CD4-positive, alpha-beta T cell (primary cell): Measurements from ENCODE around the gene RAB1B. TPM values are rescaled to one million over a fixed set of nuclear protein-coding genes. Genes with fewer than 3 reads are reported as not detected.

Source experiments
- ATAC-seq: fragments of 200-7000 bp; cut with Tn5 transposase; one replicate; pipeline ENCODE4 v1.10.0; 2022; ENCODE audit warnings: mild to moderate bottlenecking; ENCODE audit not compliant: poor library complexity
- CTCF ChIA-PET: fragments of 350-600 bp; sonication (Branson Sonifier 250); formaldehyde crosslinking; loops from one replicate; lab custom pipeline; 2021; ENCODE audit warnings: antibody characterized with exemption, inconsistent platforms; lab: Charles Lee
- POLR2A ChIA-PET: fragments of 350-600 bp; sonication (Branson Sonifier 250); formaldehyde crosslinking; loops from one replicate; lab custom pipeline; 2021; ENCODE audit warnings: antibody characterized with exemption, inconsistent platforms; lab: Charles Lee
- DNase-seq, 14 experiments: peaks; one replicate each; pipeline ENCODE4 v3.0.0-alpha.2; 2013 to 2020; ENCODE audit warnings: mixed read lengths in 2 of 14
- H3K27ac ChIP-seq, 2 donors: one replicate each; pipeline versions ENCODE4 v1.5.1 to v1.7.0; 2013; ENCODE audit warnings: low read length in 2 of 2, low read depth in 1 of 2, mild to moderate bottlenecking in 1 of 2
- H3K27me3 ChIP-seq, 2 experiments: 1 replicate in 1 of 2; 2 replicates in 1 of 2; pipeline versions ENCODE4 v1.6.1 to v1.7.0; 2013; ENCODE audit warnings: low read length in 2 of 2, control low read depth in 1 of 2, mild to moderate bottlenecking in 1 of 2, moderate library complexity in 1 of 2; ENCODE audit not compliant: insufficient read depth in 2 of 2, control insufficient read depth in 1 of 2
- H3K36me3 ChIP-seq: one replicate; pipeline ENCODE4 v1.6.1; 2013; ENCODE audit warnings: low read length, control low read depth; ENCODE audit not compliant: insufficient read depth
- H3K4me1 ChIP-seq: one replicate; pipeline ENCODE4 v1.6.1; 2013; ENCODE audit warnings: low read length, control low read depth; ENCODE audit not compliant: insufficient read depth
- H3K4me3 ChIP-seq: one replicate; pipeline ENCODE4 v1.5.1; 2013; ENCODE audit warnings: mild to moderate bottlenecking, low read length, moderate library complexity
- H3K9me3 ChIP-seq, 2 experiments: 1 replicate in 1 of 2; 2 replicates in 1 of 2; pipeline versions ENCODE4 v1.6.1 to v1.7.0; 2013; ENCODE audit warnings: low read length in 2 of 2, mild to moderate bottlenecking in 2 of 2, control low read depth in 1 of 2, moderate library complexity in 1 of 2; ENCODE audit not compliant: control insufficient read depth in 1 of 2, insufficient read depth in 1 of 2
- H3K27ac Mint-ChIP-seq: one replicate; pipeline ENCODE4 v1.8.0; 2020; ENCODE audit warnings: mixed read lengths
- H3K27me3 Mint-ChIP-seq: one replicate; pipeline ENCODE4 v1.8.0; 2021; ENCODE audit warnings: mixed read lengths
- H3K36me3 Mint-ChIP-seq: one replicate; pipeline ENCODE4 v1.8.0; 2021; ENCODE audit warnings: low read depth, mixed read lengths
- H3K4me1 Mint-ChIP-seq: one replicate; pipeline ENCODE4 v1.8.0; 2021; ENCODE audit warnings: low read depth, mixed read lengths
- H3K4me3 Mint-ChIP-seq: one replicate; pipeline ENCODE4 v1.8.0; 2020; ENCODE audit warnings: mild to moderate bottlenecking, mixed read lengths
- H3K9me3 Mint-ChIP-seq: one replicate; pipeline ENCODE4 v1.8.0; 2020; ENCODE audit warnings: mixed read lengths
- intact Hi-C, 2 experiments: fragments of 100-400 bp; cut with DNase I in 1 of 2; cut with micrococcal nuclease in 1 of 2; formaldehyde crosslinking; loops; one replicate each; pipeline versions ENCODE4 v1.15.1 to v1.9.0; 2023 to 2025; cut with DNase I, micrococcal nuclease
- total RNA-seq, 174 experiments: library from RNA in 2 of 174; stranded (reverse) in 2 of 174; gene quantifications; one replicate each; pipeline ENCODE4 v1.2.3 and lab custom pipeline; 2021 to 2026
- TF ChIP-seq, protein P1 (sequence below): fragments of 200-600 bp; IDR thresholded peaks from one replicate; pipeline ENCODE4 v1.8.0; 2022; ENCODE audit warnings: antibody characterized with exemption, mild to moderate bottlenecking

RAB1B gene
- total RNA-seq, 2 experiments from 2014 or later = 27.4 to 29.4 TPM

DNA sequence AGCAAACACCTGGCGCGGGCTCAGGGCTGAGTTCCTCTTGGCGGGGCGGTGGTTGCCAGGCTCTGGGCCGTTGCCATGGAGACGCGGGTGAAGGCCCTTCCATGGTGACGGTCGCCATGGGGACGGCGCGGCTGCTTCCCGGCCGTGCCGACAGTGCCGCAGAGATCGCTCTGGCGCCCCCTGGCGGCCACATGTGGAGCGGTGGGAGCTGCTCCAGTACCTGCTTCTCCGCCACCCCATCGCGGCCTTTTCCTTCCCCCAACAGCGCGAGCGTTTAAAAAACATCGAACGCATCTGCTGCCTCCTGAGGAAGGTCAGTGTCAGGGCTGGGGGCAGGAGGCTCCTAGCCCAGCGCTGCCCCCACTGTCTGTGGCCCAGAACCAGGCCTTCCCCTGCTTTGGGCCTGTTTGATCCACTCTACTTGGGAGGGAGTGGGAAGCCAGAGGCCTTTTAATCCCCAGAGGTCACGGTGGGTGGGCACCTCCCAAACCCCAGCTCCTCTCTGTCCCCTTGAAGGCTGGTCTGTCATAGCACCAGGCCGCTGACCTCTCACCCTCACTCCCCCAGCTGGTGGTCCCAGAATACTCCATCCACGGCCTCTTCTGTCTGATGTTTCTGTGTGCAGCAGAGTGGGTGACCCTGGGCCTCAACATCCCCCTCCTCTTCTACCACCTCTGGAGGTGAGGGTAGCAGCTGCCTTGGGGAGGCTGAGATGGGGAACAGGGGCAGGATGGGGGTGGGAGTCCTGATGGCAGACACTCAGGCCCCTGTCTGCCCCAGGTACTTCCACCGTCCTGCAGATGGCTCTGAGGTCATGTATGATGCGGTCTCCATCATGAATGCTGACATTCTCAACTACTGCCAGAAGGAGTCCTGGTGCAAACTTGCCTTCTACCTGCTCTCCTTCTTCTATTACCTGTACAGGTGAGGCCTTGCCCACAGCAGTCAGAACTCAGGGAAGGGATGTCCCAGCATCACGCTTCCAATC, 14.3 kb downstream of the RAB1B start:
- peak overlapping the region in 1 of 2 donors; percentile 53 for H3K27ac ChIP-seq

DNA sequence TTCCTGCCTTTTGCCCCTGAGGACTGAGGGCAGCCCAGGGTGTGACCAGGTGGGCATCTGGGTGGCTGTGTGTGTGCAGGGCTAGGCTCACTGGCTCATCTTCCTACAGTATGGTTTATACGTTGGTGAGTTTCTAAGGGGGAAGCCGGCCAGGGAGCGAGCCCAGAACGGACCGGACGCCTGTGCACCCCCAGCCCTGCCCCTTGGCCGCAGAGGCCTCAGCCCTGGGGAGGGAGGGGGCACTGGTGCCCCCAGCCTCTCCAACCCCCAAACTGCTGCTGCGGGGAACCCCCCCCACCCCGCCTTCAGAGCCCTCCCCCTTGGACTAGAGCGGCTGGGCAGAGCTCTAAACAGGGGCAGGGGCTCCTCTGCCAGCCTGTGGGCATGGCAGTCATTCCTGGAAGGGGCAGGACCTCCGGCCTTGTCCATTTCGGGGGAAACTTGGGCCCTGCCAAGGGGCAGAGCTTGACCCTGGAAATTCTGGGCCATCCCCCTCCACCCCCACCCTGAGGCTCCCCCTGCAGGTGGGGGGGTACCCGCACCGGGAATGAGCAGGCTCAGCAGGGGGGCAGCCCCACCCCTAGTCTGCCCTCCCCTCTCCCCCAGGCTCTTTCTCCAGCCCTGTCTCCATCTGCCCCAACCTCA, 15.1 kb downstream of the RAB1B start:
- no peak overlapping the region for H3K4me3 ChIP-seq
- H3K36me3 ChIP-seq = peaks cover 11% of the 10 kb centered on the region
- ChIA-PET POLR2A (interaction anchor here (0.9 to 6.5 kb wide), 4 partner anchors 15 to 394 kb away, joined by 3 to 34 read pairs (median 6); partner anchors contain the start of gene RAB1B), CTCF (interaction anchor here (1.0 to 1.9 kb wide), 4 partner anchors 10 to 155 kb away, joined by 3 to 54 read pairs (median 4); partner anchors contain the start of gene MRPL11)
- peaks cover 40% of the 10 kb centered on the region for H3K4me1 Mint-ChIP-seq
- H3K9me3 Mint-ChIP-seq = no peaks in the 10 kb centered on the region
- H3K9me3 ChIP-seq = no peaks in the 10 kb centered on the region
- intact Hi-C loops = loop anchor here in 1 of 2 experiments (10.0 kb wide), 1 partner anchor 429 kb away; the partner anchor contains the start of gene CFL1
- H3K27me3 Mint-ChIP-seq = no peaks in the 10 kb centered on the region
- peak overlapping the region; percentile 81 for H3K27ac Mint-ChIP-seq
- ATAC-seq (no peak), DNase-seq (peak in 1 of 14 experiments; percentile 50)
- peaks cover 10% of the 10 kb centered on the region for H3K36me3 Mint-ChIP-seq
- H3K27ac ChIP-seq = no peak overlapping the region
- no peak overlapping the region for H3K4me3 Mint-ChIP-seq
- TF ChIP-seq, protein P1, sequence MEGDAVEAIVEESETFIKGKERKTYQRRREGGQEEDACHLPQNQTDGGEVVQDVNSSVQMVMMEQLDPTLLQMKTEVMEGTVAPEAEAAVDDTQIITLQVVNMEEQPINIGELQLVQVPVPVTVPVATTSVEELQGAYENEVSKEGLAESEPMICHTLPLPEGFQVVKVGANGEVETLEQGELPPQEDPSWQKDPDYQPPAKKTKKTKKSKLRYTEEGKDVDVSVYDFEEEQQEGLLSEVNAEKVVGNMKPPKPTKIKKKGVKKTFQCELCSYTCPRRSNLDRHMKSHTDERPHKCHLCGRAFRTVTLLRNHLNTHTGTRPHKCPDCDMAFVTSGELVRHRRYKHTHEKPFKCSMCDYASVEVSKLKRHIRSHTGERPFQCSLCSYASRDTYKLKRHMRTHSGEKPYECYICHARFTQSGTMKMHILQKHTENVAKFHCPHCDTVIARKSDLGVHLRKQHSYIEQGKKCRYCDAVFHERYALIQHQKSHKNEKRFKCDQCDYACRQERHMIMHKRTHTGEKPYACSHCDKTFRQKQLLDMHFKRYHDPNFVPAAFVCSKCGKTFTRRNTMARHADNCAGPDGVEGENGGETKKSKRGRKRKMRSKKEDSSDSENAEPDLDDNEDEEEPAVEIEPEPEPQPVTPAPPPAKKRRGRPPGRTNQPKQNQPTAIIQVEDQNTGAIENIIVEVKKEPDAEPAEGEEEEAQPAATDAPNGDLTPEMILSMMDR = no peak
- H3K27me3 ChIP-seq = no peaks in the 10 kb centered on the region
- H3K4me1 ChIP-seq = peaks cover 57% of the 10 kb centered on the region

More for the DNA sequence above, 14.3 kb downstream of the RAB1B start:
- H3K4me3 Mint-ChIP-seq = peak overlapping the region; percentile 79
- no peaks in the 10 kb centered on the region for H3K9me3 Mint-ChIP-seq
- no peaks in the 10 kb centered on the region for H3K27me3 Mint-ChIP-seq
- ChIA-PET CTCF (interaction anchor here (0.7 to 2.7 kb wide), 18 partner anchors 8 to 570 kb away, joined by 3 to 54 read pairs (median 4); partner anchors contain the start of genes BRMS1, KAT5, MRPL11 and MUS81), POLR2A (interaction anchor here (0.9 to 6.5 kb wide), 6 partner anchors 8 to 393 kb away, joined by 3 to 34 read pairs (median 4); partner anchors contain the start of genes RAB1B and TMEM151A)
- peak; percentile 99 to 100 (median 100) for DNase-seq
- peaks cover 10% of the 10 kb centered on the region for H3K36me3 Mint-ChIP-seq
- peak; percentile 80 for ATAC-seq
- H3K4me1 Mint-ChIP-seq = peaks cover 40% of the 10 kb centered on the region
- intact Hi-C loops = loop anchor here (1.0 to 10.0 kb wide), 3 partner anchors 14 to 428 kb away; partner anchors contain the start of genes CFL1 (in 1 of the 2) and RAB1B (in 1 of the 2)
- H3K27ac Mint-ChIP-seq = peak overlapping the region; percentile 81
- H3K36me3 ChIP-seq = peaks cover 11% of the 10 kb centered on the region
- peaks cover 52% of the 10 kb centered on the region for H3K4me1 ChIP-seq
- no peaks in the 10 kb centered on the region for H3K27me3 ChIP-seq
- TF ChIP-seq, protein P1 = peak; percentile 91
- H3K4me3 ChIP-seq = no peak overlapping the region
- no peaks in the 10 kb centered on the region for H3K9me3 ChIP-seq

DNA sequence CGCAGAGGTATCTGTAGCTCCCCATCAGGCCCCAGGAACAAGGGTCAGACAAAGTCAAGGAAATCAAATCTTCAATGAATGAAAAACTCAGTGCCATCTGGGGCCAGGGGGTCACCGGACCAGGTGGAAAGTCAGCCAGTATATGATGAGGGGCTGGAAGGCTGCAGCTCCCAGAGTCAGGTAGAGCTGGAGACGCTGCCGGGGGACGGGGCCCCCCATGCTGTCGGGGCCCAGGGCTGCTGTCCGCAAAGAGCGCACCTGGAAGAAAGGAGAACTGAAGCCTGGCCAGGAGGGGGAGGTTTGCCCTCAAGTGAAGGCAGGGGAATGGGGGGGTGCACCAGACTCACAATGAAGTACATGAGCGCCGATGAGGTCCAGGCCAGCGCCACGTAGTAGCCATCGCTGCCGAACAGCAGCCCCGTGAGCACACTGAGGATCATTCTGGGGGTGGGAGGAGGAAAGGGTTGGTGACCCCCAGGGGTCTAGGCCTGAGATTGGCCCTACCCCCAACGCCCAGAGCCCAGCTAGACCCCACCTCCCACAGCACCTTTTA, 16.2 kb downstream of the RAB1B start:
- Mint-ChIP-seq H3K4me3 (no peak overlapping the region), H3K9me3 (no peaks in the 10 kb centered on the region), H3K27me3 (peaks cover 5% of the 10 kb centered on the region), H3K36me3 (peaks cover 10% of the 10 kb centered on the region), H3K27ac (no peak overlapping the region), H3K4me1 (peaks cover 44% of the 10 kb centered on the region)
- Histone ChIP-seq H3K4me3 (no peak overlapping the region), H3K27me3 (no peaks in the 10 kb centered on the region), H3K36me3 (peaks cover 11% of the 10 kb centered on the region), H3K4me1 (peaks cover 53% of the 10 kb centered on the region), H3K27ac (no peak overlapping the region), H3K9me3 (no peaks in the 10 kb centered on the region)
- no peak for ATAC-seq
- ChIA-PET POLR2A (interaction anchor here (0.6 kb wide), 1 partner anchor 24 kb away, joined by 3 read pairs; no protein-coding TSS in a partner anchor), CTCF (no interaction called here)
- no peak for DNase-seq
- intact Hi-C loops = loop anchor here in 1 of 2 experiments (10.0 kb wide), 1 partner anchor 430 kb away; the partner anchor contains the start of gene CFL1
- TF ChIP-seq, protein P1 = no peak
